GM10266 (cell line): ENCODE results near the gene APP.

Source experiments
- DNase-seq: peaks from one replicate; pipeline ENCODE4 v3.0.0; 2012; ENCODE audit errors: extremely low spot score
- TF ChIP-seq, protein P1 (sequence below): IDR thresholded peaks from 2 replicates; pipeline ENCODE4 v1.5.1; 2012; ENCODE audit warnings: mild to moderate bottlenecking, low read depth; ENCODE audit not compliant: control insufficient read depth, insufficient read depth; ENCODE audit errors: missing control alignments

APP gene

DNA sequence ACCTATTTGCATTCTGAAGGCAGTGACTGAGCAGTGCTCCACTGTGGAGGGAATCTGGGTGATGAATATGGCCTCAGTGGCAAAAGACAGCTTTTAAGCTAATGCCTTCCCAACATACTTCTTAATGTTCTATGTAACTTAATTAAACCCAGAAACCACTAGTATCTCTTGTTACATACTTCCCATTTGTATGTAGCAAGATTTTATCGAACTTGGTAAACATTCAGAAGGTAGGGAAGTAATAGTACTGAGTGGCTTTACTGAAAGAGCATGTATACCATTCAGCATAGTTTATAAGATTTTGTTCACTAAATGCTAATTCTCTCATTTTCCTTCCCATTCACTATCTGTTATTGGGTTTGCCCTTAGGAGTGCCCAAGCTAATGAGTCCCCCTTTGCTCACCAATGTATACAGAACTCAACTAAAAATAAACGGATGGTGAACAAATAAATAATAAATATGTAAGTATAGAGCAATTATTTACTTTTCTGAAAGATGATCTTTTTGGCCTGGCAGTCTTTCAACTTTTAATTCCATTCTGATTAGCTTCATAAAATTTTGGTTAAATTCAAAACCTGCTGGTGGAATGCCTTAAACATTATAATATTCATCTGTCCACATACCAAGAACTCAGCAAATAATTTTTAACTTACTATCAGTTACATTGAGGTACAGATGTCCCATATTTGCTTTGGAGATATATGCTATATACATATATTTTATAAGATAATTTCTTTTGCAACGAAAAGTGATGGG is 204.4 kb downstream of the APP start:
- TF ChIP-seq, protein P1, sequence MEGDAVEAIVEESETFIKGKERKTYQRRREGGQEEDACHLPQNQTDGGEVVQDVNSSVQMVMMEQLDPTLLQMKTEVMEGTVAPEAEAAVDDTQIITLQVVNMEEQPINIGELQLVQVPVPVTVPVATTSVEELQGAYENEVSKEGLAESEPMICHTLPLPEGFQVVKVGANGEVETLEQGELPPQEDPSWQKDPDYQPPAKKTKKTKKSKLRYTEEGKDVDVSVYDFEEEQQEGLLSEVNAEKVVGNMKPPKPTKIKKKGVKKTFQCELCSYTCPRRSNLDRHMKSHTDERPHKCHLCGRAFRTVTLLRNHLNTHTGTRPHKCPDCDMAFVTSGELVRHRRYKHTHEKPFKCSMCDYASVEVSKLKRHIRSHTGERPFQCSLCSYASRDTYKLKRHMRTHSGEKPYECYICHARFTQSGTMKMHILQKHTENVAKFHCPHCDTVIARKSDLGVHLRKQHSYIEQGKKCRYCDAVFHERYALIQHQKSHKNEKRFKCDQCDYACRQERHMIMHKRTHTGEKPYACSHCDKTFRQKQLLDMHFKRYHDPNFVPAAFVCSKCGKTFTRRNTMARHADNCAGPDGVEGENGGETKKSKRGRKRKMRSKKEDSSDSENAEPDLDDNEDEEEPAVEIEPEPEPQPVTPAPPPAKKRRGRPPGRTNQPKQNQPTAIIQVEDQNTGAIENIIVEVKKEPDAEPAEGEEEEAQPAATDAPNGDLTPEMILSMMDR, result no peak

DNA sequence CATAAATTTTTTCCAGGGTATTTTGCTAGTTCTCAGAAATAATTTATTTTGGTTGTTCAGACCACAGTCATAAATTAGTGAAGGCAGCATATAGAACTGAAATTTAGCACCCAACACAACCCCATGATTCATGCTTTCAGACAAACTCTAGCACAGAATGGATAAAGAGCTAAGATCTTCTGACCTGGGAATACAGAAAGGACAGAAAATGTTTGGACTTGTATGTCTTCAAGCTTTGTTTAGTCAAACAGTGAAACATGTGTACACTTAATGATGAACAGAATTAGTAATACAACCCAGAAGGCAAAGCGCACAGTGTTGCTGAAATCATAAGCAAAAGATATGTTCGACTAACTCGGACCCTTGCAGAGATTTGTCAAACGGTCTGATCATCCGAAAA is 205.6 kb downstream of the APP start:
- no peak for DNase-seq
- TF ChIP-seq, protein P1, result no peak

More for the DNA sequence above, 204.4 kb downstream of the APP start:
- DNase-seq, result no peak

DNA sequence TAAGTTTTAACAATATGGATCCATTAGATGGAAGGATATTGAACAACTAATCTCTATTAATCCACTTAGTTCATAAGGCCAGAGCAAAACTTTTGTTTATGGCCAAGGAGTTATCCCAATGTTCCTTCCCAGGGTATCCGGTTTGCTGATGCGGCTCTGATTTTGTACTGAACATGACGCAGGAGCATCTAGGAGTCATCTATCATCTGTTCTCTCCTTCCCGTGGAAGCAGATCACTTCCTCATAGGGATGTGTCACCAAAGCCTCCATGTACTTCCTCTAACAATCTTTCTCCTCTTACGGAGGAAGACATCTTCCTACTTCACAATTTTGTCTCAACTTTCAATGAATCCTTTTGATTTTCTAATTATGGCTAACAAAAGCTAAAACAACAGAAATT is 206.6 kb downstream of the APP start:
- no peak for DNase-seq
- TF ChIP-seq, protein P1, result no peak

DNA sequence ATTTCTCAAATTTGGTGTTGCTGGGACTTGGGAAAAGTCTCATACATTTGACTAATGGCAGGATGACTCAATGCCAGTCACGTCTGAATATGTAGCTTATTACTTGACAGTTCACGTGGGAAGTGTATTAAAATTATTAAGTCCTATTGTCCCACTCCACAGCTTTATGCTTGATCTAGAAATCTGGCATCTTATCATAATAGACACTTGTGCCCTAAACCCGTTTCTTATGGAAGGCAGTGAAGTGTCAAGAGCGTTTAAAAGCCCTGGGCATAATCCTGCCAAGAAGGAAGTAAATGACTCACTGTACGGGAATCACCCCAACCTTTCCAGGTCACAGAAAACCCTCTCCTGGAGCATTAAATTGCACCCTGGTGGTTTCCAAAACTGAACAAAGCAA is 207.4 kb downstream of the APP start:
- TF ChIP-seq, protein P1, result no peak
- DNase-seq, result no peak

DNA sequence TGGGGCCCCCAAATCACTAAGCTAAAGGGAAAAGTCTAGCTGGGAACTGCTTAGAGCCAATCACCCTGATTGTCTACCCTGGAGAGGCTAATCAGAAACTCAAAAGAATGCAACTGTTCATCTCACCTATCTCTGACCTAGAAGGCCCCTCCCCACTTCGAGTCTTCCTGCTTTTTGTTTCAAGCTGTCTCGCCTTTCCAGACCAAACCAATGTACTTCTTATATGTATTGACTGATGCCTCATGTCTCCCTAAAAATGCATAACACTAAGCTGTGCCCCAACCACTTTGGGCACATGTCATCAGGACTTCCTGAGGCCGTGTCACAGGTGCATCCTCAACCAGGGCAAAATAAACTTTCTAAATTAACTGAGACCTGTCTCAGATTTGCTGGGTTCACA is 209.5 kb downstream of the APP start:
- TF ChIP-seq, protein P1, result no peak
- no peak for DNase-seq

DNA sequence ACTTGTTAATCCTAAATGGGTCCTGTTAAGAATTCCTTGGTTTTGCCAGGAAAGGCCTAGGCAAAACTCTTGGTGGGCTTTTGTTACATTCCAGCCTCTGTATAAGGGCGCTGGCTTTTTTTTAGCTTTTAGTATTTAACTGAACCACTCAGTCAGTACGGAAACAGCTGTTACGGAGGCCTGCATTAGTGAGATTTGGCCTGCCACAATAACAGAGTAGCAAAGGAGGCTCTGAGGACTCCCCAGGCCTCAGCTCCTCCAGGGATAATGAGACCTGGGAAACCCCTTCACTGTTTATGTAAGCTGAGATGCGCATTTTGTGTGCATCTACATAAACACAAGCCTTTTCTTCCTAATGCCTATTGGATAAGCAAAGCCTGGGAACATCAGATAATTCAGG is 210.2 kb downstream of the APP start:
- DNase-seq, result no peak
- TF ChIP-seq, protein P1, result no peak

DNA sequence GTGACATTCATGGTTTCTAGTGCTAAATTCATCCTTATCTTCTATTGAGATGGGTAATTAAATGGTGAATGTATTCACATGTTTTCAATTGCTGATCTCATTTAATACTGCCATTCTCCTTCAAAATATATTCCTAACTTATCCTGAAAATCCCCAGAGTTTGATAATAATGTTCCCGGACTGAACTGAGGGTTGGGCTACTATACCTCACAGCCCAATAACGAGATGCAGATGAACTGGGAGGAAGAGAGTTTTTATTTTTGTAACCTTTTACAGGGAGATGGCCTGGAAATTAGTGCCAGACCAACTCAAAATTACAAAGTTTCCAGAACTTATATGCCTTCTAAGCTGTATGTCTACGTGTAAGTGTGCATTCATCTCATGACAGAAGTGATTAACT is 210.8 kb downstream of the APP start:
- DNase-seq, result no peak
- TF ChIP-seq, protein P1, result no peak
